ENCODE results near the gene PRSS53. TPM values are rescaled to one million over a fixed set of nuclear protein-coding genes. Genes with fewer than 3 reads are reported as not detected.

Gene PRSS53
- total RNA-seq, 1 experiment from 2014 or later = 3.4 TPM

DNA sequence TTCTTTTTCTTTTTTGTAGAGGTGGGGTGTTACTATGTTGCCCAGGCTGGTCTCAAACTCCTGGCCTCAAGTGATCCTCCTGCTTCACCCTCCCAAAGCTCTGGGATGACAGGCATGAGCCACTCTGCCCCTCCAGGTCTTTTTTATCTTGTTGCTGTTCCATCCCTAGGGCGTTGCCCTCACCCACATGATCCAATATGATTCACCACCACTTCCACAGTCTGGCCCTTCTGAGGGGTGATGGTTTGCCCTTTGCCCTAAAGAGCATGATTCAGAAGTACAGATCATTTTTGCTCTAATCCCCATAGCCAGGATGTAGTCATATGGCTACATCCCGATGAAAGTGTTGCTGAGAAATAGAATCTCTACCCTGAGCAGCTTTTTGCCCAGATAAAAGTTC, 36.6 kb downstream of the PRSS53 start:
- H3K4me1 ChIP-seq (ENCODE audit: control insufficient read depth, insufficient read depth, low read length) = no peaks in the 10 kb centered on the region
- no peak overlapping the region for H3K27ac ChIP-seq (ENCODE audit: low read length)
- no peaks in the 10 kb centered on the region for H3K9me3 ChIP-seq (ENCODE audit: control insufficient read depth, insufficient read depth, low read depth, low read length)
- POLR2A ChIA-PET = no interaction called here
- CTCF ChIA-PET = no interaction called here
- peak; percentile 87 for ATAC-seq
- peak; percentile 92 for DNase-seq (ENCODE audit: low read depth, low spot score)
- no TSS peak for BruUV-seq (replicated peaks)
- H3K27me3 ChIP-seq (ENCODE audit: control insufficient read depth, insufficient read depth, low read length) = no peaks in the 10 kb centered on the region
- H3K4me3 ChIP-seq (ENCODE audit: low read depth in 2 of 2, low read length in 2 of 2) = no peak overlapping the region
- H3K36me3 ChIP-seq (ENCODE audit: control insufficient read depth, insufficient read depth, low read length) = no peaks in the 10 kb centered on the region
- no peak for TF ChIP-seq POLR2AphosphoS5 (IDR thresholded peaks at IDR 0.05; ENCODE audit: low read depth, low read length)
- no peak for TF ChIP-seq TCF7L2 (IDR thresholded peaks at IDR 0.05; ENCODE audit: low read depth, low read length)
- in situ Hi-C loops (cut with HindIII; ENCODE audit: low pct_unique_long_range_greater_than_20kb, low sequenced_read_pairs) = no loop called here
- intact Hi-C loops (cut with micrococcal nuclease; ENCODE audit: unreplicated experiment) = loop anchor here (1.0 kb wide), 1 partner anchor 22 kb away; the partner anchor contains the start of genes ZNF646 and ZNF668

DNA sequence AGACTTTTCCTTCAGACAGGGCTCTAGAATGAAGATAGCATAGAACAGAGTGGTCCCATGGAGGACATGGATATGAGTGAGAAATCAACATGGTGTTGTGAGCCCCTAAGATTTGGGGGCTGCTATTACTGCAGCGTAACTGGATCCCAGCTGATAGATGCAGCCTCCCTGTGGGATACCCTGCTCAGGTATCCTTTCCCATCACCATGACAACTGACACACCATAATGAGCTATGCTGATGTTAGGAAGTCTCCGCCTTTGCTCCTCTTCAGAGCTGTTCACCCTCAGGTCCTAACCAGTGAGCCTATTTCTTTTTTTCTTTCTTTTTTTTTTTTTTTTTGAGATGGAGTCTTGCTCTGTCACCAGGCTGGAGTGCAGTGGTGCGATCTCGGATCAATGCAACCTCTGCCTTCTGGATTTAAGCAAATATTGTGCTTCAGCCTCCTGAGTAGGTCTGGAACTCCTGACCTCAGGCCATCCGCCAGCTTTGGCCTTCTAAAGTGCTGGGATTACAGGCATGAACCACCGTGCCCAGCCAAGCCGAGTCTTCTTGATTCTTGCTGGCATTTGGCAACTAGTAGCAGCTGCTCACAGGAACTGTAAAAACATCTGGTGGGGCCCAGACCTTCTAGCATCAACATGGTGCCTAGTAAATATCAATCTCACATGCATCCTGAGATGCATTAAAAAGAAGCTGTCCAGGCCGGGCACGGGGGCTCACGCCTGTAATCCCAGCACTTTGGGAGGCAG, 38.3 kb downstream of the PRSS53 start:
- no peaks in the 10 kb centered on the region for H3K9me3 ChIP-seq (ENCODE audit: control insufficient read depth, insufficient read depth, low read depth, low read length)
- no peak for ATAC-seq
- ChIA-PET CTCF (interaction anchor here (0.7 kb wide), 1 partner anchor 71 kb away, joined by 3 read pairs; no protein-coding TSS in a partner anchor), POLR2A (no interaction called here)
- TF ChIP-seq, protein P1, sequence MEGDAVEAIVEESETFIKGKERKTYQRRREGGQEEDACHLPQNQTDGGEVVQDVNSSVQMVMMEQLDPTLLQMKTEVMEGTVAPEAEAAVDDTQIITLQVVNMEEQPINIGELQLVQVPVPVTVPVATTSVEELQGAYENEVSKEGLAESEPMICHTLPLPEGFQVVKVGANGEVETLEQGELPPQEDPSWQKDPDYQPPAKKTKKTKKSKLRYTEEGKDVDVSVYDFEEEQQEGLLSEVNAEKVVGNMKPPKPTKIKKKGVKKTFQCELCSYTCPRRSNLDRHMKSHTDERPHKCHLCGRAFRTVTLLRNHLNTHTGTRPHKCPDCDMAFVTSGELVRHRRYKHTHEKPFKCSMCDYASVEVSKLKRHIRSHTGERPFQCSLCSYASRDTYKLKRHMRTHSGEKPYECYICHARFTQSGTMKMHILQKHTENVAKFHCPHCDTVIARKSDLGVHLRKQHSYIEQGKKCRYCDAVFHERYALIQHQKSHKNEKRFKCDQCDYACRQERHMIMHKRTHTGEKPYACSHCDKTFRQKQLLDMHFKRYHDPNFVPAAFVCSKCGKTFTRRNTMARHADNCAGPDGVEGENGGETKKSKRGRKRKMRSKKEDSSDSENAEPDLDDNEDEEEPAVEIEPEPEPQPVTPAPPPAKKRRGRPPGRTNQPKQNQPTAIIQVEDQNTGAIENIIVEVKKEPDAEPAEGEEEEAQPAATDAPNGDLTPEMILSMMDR (IDR thresholded peaks at IDR 0.05) = no peak
- no peak for TF ChIP-seq POLR2AphosphoS5 (IDR thresholded peaks at IDR 0.05; ENCODE audit: low read depth, low read length)
- DNase-seq (ENCODE audit: low read depth, low spot score) = no peak
- no peaks in the 10 kb centered on the region for H3K36me3 ChIP-seq (ENCODE audit: control insufficient read depth, insufficient read depth, low read length)
- H3K4me1 ChIP-seq (ENCODE audit: control insufficient read depth, insufficient read depth, low read length) = no peaks in the 10 kb centered on the region
- in situ Hi-C loops (cut with HindIII; ENCODE audit: low pct_unique_long_range_greater_than_20kb, low sequenced_read_pairs) = no loop called here
- BruUV-seq (replicated peaks) = no TSS peak
- H3K27me3 ChIP-seq (ENCODE audit: control insufficient read depth, insufficient read depth, low read length) = no peaks in the 10 kb centered on the region
- intact Hi-C loops (cut with micrococcal nuclease; ENCODE audit: unreplicated experiment) = no loop called here
- H3K27ac ChIP-seq (ENCODE audit: low read length) = no peak overlapping the region
- H3K4me3 ChIP-seq (ENCODE audit: low read depth in 2 of 2, low read length in 2 of 2) = no peak overlapping the region

- no peak for TF ChIP-seq REST (IDR thresholded peaks at IDR 0.05; ENCODE audit: insufficient read depth in 1 of 2, low read depth in 2 of 2, low read length in 1 of 2)
- no peak for TF ChIP-seq POLR2AphosphoS5 (IDR thresholded peaks at IDR 0.05; ENCODE audit: low read depth, low read length)
- TF ChIP-seq SIN3A (IDR thresholded peaks at IDR 0.05; ENCODE audit: borderline replicate concordance, insufficient read depth, low read depth, low read length) = no peak
- no peak for TF ChIP-seq TCF7L2 (IDR thresholded peaks at IDR 0.05; ENCODE audit: low read depth, low read length)
- TF ChIP-seq, protein P1 (IDR thresholded peaks at IDR 0.05) = no peak
- H3K27ac ChIP-seq (ENCODE audit: low read length) = no peak overlapping the region
- no peaks in the 10 kb centered on the region for H3K36me3 ChIP-seq (ENCODE audit: control insufficient read depth, insufficient read depth, low read length)
- H3K27me3 ChIP-seq (ENCODE audit: control insufficient read depth, insufficient read depth, low read length) = no peaks in the 10 kb centered on the region
- ChIA-PET CTCF (no interaction called here), POLR2A (no interaction called here)
- no peaks in the 10 kb centered on the region for H3K4me1 ChIP-seq (ENCODE audit: control insufficient read depth, insufficient read depth, low read length)
- ATAC-seq = no peak
- no TSS peak for BruUV-seq (replicated peaks)
- in situ Hi-C loops (cut with HindIII; ENCODE audit: low pct_unique_long_range_greater_than_20kb, low sequenced_read_pairs) = no loop called here
- H3K9me3 ChIP-seq (ENCODE audit: control insufficient read depth, insufficient read depth, low read depth, low read length) = no peaks in the 10 kb centered on the region
- H3K4me3 ChIP-seq (ENCODE audit: low read depth in 2 of 2, low read length in 2 of 2) = no peak overlapping the region
- no peak for DNase-seq (ENCODE audit: low read depth, low spot score)
- intact Hi-C loops (cut with micrococcal nuclease; ENCODE audit: unreplicated experiment) = no loop called here
Observed at GRCh38 chr16:31043898-31044481, 44.8 kb downstream of the PRSS53 start.
